MM.1S (cell line): ENCODE measurements around the gene BOK.

ENCODE experiments used
- CTCF ChIP-seq: fragments of 300-600 bp; sonication (generic); IDR thresholded peaks from 2 replicates; pipeline ENCODE4 v1.5.1; 2016; ENCODE audit warnings: antibody characterized with exemption, low read length, mixed read lengths
- EZH2 ChIP-seq: fragments of 300-600 bp; sonication (generic); optimal IDR thresholded peaks from 2 replicates; pipeline ENCODE3; 2017; ENCODE audit warnings: low read depth, mild to moderate bottlenecking, antibody characterized with exemption, low read length, mixed read lengths
- EZH2phosphoT487 ChIP-seq: fragments of 300-600 bp; sonication (generic); IDR thresholded peaks from 2 replicates; pipeline ENCODE4 v1.6.1; 2018; ENCODE audit warnings: antibody characterized with exemption, low read length

GRCh38 chr2:241509155-241509784 lies 49.3 kb upstream of the BOK start:
- no peak for TF ChIP-seq CTCF
- no peak for TF ChIP-seq EZH2
- no peak for TF ChIP-seq EZH2phosphoT487
